Measurements from ENCODE around the gene BRAT1. TPM values are rescaled to one million over a fixed set of nuclear protein-coding genes. Genes with fewer than 3 reads are reported as not detected.

Gene BRAT1
- total and polyA plus RNA-seq, 2 donors (not counting 1 experiment from before 2014, with no cell fraction given), result 36.8 to 68.3 TPM

GRCh38 chr7:2604608-2605174 lies 49.4 kb upstream of the BRAT1 start:
- H3K4me2 ChIP-seq (replicated peaks; ENCODE audit: low read depth, low read length, poor library complexity, severe bottlenecking), result no peak overlapping the region
- POLR2A ChIA-PET, result no interaction called here
- no peak overlapping the region for H3K27ac ChIP-seq (ENCODE audit: low read length in 2 of 2)
- no peaks in the 10 kb centered on the region for H3K27me3 ChIP-seq (replicated peaks in 1 of 4; ENCODE audit: control extremely low read depth in 1 of 4, control insufficient read depth in 3 of 4, insufficient read depth in 4 of 4, low read length in 3 of 4)
- no peak for TF ChIP-seq EZH2 (IDR thresholded peaks at IDR 0.05; ENCODE audit: borderline replicate concordance, insufficient read depth, low read depth, low read length, poor library complexity, severe bottlenecking)
- TF ChIP-seq, protein P1, sequence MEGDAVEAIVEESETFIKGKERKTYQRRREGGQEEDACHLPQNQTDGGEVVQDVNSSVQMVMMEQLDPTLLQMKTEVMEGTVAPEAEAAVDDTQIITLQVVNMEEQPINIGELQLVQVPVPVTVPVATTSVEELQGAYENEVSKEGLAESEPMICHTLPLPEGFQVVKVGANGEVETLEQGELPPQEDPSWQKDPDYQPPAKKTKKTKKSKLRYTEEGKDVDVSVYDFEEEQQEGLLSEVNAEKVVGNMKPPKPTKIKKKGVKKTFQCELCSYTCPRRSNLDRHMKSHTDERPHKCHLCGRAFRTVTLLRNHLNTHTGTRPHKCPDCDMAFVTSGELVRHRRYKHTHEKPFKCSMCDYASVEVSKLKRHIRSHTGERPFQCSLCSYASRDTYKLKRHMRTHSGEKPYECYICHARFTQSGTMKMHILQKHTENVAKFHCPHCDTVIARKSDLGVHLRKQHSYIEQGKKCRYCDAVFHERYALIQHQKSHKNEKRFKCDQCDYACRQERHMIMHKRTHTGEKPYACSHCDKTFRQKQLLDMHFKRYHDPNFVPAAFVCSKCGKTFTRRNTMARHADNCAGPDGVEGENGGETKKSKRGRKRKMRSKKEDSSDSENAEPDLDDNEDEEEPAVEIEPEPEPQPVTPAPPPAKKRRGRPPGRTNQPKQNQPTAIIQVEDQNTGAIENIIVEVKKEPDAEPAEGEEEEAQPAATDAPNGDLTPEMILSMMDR (IDR thresholded peaks at IDR 0.05), result no peak
- no peaks in the 10 kb centered on the region for H3K79me2 ChIP-seq (ENCODE audit: control insufficient read depth, insufficient read depth, low read length)
- Mint-ChIP-seq H3K27me3 (no peaks in the 10 kb centered on the region), H3K9me3 (ENCODE audit: insufficient read depth) (no peaks in the 10 kb centered on the region), H3K4me1 (peaks cover 20% of the 10 kb centered on the region), H3K4me3 (no peak overlapping the region), H3K27ac (no peak overlapping the region)
- no peaks in the 10 kb centered on the region for H4K20me1 ChIP-seq (ENCODE audit: control insufficient read depth, insufficient read depth, low read length, poor library complexity, severe bottlenecking)
- WGBS (ENCODE audit: insufficient coverage), result 97% methylated on average over 29 of the region's 29 CpGs
- H3K9me3 ChIP-seq (ENCODE audit: control extremely low read depth in 1 of 3, control insufficient read depth in 2 of 3, insufficient read depth in 1 of 3, low read length in 2 of 3), result no peaks in the 10 kb centered on the region
- no peak for DNase-seq
- H2AFZ ChIP-seq (ENCODE audit: insufficient read depth, low read depth, low read length, poor library complexity, severe bottlenecking), result no peak overlapping the region
- CTCF ChIA-PET, result interaction anchor here (0.8 kb wide), 1 partner anchor 154 kb away, joined by 4 read pairs; no protein-coding TSS in a partner anchor
- no peak for ATAC-seq (ENCODE audit: low read depth)
- no peak overlapping the region for H3K9ac ChIP-seq (ENCODE audit: low read length)
- intact Hi-C loops (cut with micrococcal nuclease), result no loop called here
- no peak overlapping the region for H3K4me3 ChIP-seq (ENCODE audit: control extremely low read depth in 1 of 5, extremely low read depth in 1 of 5, insufficient read depth in 1 of 5, low read depth in 2 of 5, low read length in 4 of 5)
- H3K36me3 ChIP-seq (replicated peaks in 1 of 2; ENCODE audit: control extremely low read depth in 1 of 2, control insufficient read depth in 1 of 2, extremely low read depth in 1 of 2, insufficient read depth in 2 of 2, low read length in 1 of 2), result no peaks in the 10 kb centered on the region
- H3K4me1 ChIP-seq (ENCODE audit: control insufficient read depth in 2 of 2, insufficient read depth in 2 of 2, low read length in 2 of 2), result peaks cover 13 to 20% of the 10 kb centered on the region in 2 donors

GRCh38 chr7:2603044-2603965 lies 48.0 kb upstream of the BRAT1 start:
- intact Hi-C loops (cut with micrococcal nuclease), result no loop called here
- WGBS (ENCODE audit: insufficient coverage), result 97% methylated on average over 32 of the region's 35 CpGs
- POLR2A ChIA-PET, result no interaction called here

More at GRCh38 chr7:2603044-2603965, 48.0 kb upstream of the BRAT1 start:
- H3K27ac Mint-ChIP-seq, result no peak overlapping the region
- CTCF ChIA-PET, result interaction anchor here (0.7 to 0.9 kb wide), 2 partner anchors 9 to 68 kb away, joined by 3 read pairs; no protein-coding TSS in a partner anchor
- DNase-seq (no peak), ATAC-seq (ENCODE audit: low read depth) (no peak)
- Histone ChIP-seq H3K4me3 (ENCODE audit: control extremely low read depth in 1 of 5, extremely low read depth in 1 of 5, insufficient read depth in 1 of 5, low read depth in 2 of 5, low read length in 4 of 5) (no peak overlapping the region), H3K27me3 (replicated peaks in 1 of 4; ENCODE audit: control extremely low read depth in 1 of 4, control insufficient read depth in 3 of 4, insufficient read depth in 4 of 4, low read length in 3 of 4) (no peaks in the 10 kb centered on the region), H3K9me3 (ENCODE audit: control extremely low read depth in 1 of 3, control insufficient read depth in 2 of 3, insufficient read depth in 1 of 3, low read length in 2 of 3) (no peaks in the 10 kb centered on the region), H3K36me3 (replicated peaks in 1 of 2; ENCODE audit: control extremely low read depth in 1 of 2, control insufficient read depth in 1 of 2, extremely low read depth in 1 of 2, insufficient read depth in 2 of 2, low read length in 1 of 2) (no peaks in the 10 kb centered on the region), H3K4me2 (replicated peaks; ENCODE audit: low read depth, low read length, poor library complexity, severe bottlenecking) (no peak overlapping the region), H3K79me2 (ENCODE audit: control insufficient read depth, insufficient read depth, low read length) (no peaks in the 10 kb centered on the region), H3K9ac (ENCODE audit: low read length) (no peak overlapping the region), H3K4me1 (ENCODE audit: control insufficient read depth in 2 of 2, insufficient read depth in 2 of 2, low read length in 2 of 2) (peaks cover 3 to 7% of the 10 kb centered on the region in 2 donors), H3K27ac (ENCODE audit: low read length in 2 of 2) (no peak overlapping the region), H4K20me1 (ENCODE audit: control insufficient read depth, insufficient read depth, low read length, poor library complexity, severe bottlenecking) (no peaks in the 10 kb centered on the region), H2AFZ (ENCODE audit: insufficient read depth, low read depth, low read length, poor library complexity, severe bottlenecking) (no peak overlapping the region)
- H3K4me1 Mint-ChIP-seq, result peaks cover 7% of the 10 kb centered on the region
- no peaks in the 10 kb centered on the region for H3K9me3 Mint-ChIP-seq (ENCODE audit: insufficient read depth)
- no peaks in the 10 kb centered on the region for H3K27me3 Mint-ChIP-seq
- TF ChIP-seq, protein P1 (IDR thresholded peaks at IDR 0.05), result no peak
- no peak for TF ChIP-seq EZH2 (IDR thresholded peaks at IDR 0.05; ENCODE audit: borderline replicate concordance, insufficient read depth, low read depth, low read length, poor library complexity, severe bottlenecking)
- no peak overlapping the region for H3K4me3 Mint-ChIP-seq

Measured in B cell (primary cell).